ENCODE measurements around the gene ZNF91. TPM values are rescaled to one million over a fixed set of nuclear protein-coding genes. Genes with fewer than 3 reads are reported as not detected.

The ZNF91 gene
- total and polyA plus RNA-seq, 8 donors, result 6.4 to 139 (median 110) TPM

DNA sequence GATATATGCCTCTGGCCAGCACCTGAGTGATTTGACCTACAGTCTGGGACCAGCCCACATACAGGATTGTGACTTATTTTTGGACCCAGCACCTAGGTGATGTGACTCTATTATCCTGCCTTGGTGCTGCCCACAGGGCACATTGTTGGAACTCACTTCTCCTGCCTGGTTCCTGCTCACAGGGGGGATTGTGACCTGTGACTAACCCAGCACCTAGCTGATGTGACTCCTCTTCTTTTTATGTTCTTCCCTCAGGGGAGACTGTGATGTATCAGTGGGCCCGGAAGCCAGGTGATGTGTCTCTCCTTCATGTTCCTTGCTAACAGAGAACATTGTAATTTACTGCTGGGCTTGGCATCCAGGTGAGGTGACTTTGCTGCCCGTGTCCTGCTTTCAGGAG is 82.1 kb downstream of the ZNF91 start:
- 76 to 88% (median 80%) methylated on average over 2 of the region's 2 CpGs for WGBS, 5 donors
- no peak overlapping the region for H3K4me3 ChIP-seq
- intact Hi-C loops (cut with DNase I; ENCODE audit: low total_unique reads), result no loop called here
- H3K27me3 ChIP-seq, result no peaks in the 10 kb centered on the region
- TF ChIP-seq POLR2AphosphoS5 (IDR thresholded peaks at IDR 0.05) (no peak), POLR2A (IDR thresholded peaks at IDR 0.05) (no peak), EP300 (IDR thresholded peaks at IDR 0.05) (no peak), CTCF (IDR thresholded peaks at IDR 0.05) (no peak)
- no peaks in the 10 kb centered on the region for H3K4me1 ChIP-seq
- no peak for DNase-seq
- peaks cover 0 to 41% (median 11%) of the 10 kb centered on the region in 4 donors for H3K9me3 ChIP-seq
- H3K27ac ChIP-seq, result no peak overlapping the region
- peaks cover 0 to 7% (median 0%) of the 10 kb centered on the region in 4 donors for H3K36me3 ChIP-seq

GRCh38 chr19:23312515-23312914 is 82.8 kb downstream of the ZNF91 start:
- H3K4me1 ChIP-seq, result no peaks in the 10 kb centered on the region
- peaks cover 0 to 9% (median 0%) of the 10 kb centered on the region in 4 donors for H3K36me3 ChIP-seq
- TF ChIP-seq CTCF (IDR thresholded peaks at IDR 0.05) (no peak), EP300 (IDR thresholded peaks at IDR 0.05) (no peak), POLR2A (IDR thresholded peaks at IDR 0.05) (no peak), POLR2AphosphoS5 (IDR thresholded peaks at IDR 0.05) (no peak)
- intact Hi-C loops (cut with DNase I; ENCODE audit: low total_unique reads), result no loop called here
- no peaks in the 10 kb centered on the region for H3K27me3 ChIP-seq
- H3K4me3 ChIP-seq, result no peak overlapping the region
- no peak for DNase-seq
- 50 to 66% (median 58%) methylated on average over 1 of the region's 1 CpG for WGBS, 5 donors
- H3K27ac ChIP-seq, result no peak overlapping the region
- H3K9me3 ChIP-seq, result peaks cover 0 to 36% (median 8%) of the 10 kb centered on the region in 4 donors

DNA sequence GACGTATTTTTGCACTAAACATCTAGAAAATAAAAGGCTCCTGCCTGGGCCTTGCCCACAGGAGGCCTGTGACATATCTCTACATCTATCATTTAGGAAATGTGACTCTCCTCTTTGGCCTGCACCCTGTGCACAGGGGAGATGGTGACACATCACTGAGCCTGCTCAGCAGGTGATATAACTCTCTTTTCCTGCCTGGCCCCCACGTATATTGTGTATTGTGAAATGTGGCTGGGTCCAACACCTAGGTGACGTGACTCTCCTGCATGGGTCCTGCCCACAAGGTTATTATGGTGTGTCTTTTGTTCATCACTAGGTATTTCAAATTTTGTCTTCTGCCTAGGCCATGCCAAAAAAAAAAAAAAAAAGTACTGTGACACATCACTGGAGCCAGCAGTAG is 83.7 kb downstream of the ZNF91 start:
- no peak for DNase-seq
- 66 to 84% (median 77%) methylated on average over 3 of the region's 3 CpGs for WGBS, 5 donors
- TF ChIP-seq POLR2AphosphoS5 (IDR thresholded peaks at IDR 0.05), result no peak
- TF ChIP-seq CTCF (IDR thresholded peaks at IDR 0.05), result no peak
- no peak for TF ChIP-seq EP300 (IDR thresholded peaks at IDR 0.05)
- TF ChIP-seq POLR2A (IDR thresholded peaks at IDR 0.05), result no peak
- Histone ChIP-seq H3K4me3 (no peak overlapping the region), H3K36me3 (peaks cover 0 to 9% (median 0%) of the 10 kb centered on the region in 4 donors), H3K27me3 (no peaks in the 10 kb centered on the region), H3K9me3 (peaks cover 0 to 26% (median 4%) of the 10 kb centered on the region in 4 donors), H3K4me1 (no peaks in the 10 kb centered on the region), H3K27ac (no peak overlapping the region)
- intact Hi-C loops (cut with DNase I; ENCODE audit: low total_unique reads), result no loop called here

- intact Hi-C loops (cut with DNase I; ENCODE audit: low total_unique reads), result no loop called here
- Histone ChIP-seq H3K4me1 (no peaks in the 10 kb centered on the region), H3K9me3 (peaks cover 0 to 19% (median 4%) of the 10 kb centered on the region in 4 donors), H3K27ac (no peak overlapping the region), H3K36me3 (peaks cover 0 to 9% (median 0%) of the 10 kb centered on the region in 4 donors), H3K27me3 (no peaks in the 10 kb centered on the region), H3K4me3 (no peak overlapping the region)
- TF ChIP-seq POLR2A (IDR thresholded peaks at IDR 0.05) (no peak), POLR2AphosphoS5 (IDR thresholded peaks at IDR 0.05) (no peak), EP300 (IDR thresholded peaks at IDR 0.05) (no peak), CTCF (IDR thresholded peaks at IDR 0.05) (no peak)
- WGBS, 5 donors, result 92 to 96% (median 94%) methylated on average over 2 of the region's 2 CpGs
- DNase-seq, result no peak
Measured at GRCh38 chr19:23310729-23311211, 84.5 kb downstream of the ZNF91 start.
